H1 (cell line): ENCODE measurements around the gene CSGALNACT2. TPM values are rescaled to one million over a fixed set of nuclear protein-coding genes. Genes with fewer than 3 reads are reported as not detected.

ENCODE experiments used
- CTCF ChIA-PET: fragments of 300-600 bp; sonication (Branson Sonifier 250); formaldehyde crosslinking; loops from one replicate; lab custom pipeline; 2021; ENCODE audit not compliant: partially characterized antibody; lab: Charles Lee
- POLR2A ChIA-PET: fragments of 300-600 bp; sonication (Branson Sonifier 250); formaldehyde crosslinking; loops from one replicate; lab custom pipeline; 2021; ENCODE audit warnings: inconsistent platforms; ENCODE audit not compliant: partially characterized antibody; lab: Charles Lee
- DNase-seq, 2 experiments: peaks; one replicate each; pipeline versions ENCODE4 v3.0.0 to v3.0.0-alpha.2; 2010 to 2022; ENCODE audit warnings: low spot score in 2 of 2, low read depth in 1 of 2, mixed read lengths in 1 of 2
- FAIRE-seq: peaks from 2 replicates; lab custom pipeline; 2011; peaks lifted over from hg19 to GRCh38; lab: Jason Lieb, UNC
- H2AFZ ChIP-seq: 2 replicates; pipeline ENCODE4 v1.8.1; 2012; ENCODE audit warnings: low read length, inconsistent platforms
- H2AK5ac ChIP-seq: 2 replicates; pipeline ENCODE4 v1.6.1; 2013; ENCODE audit warnings: low read depth, low read length
- H2BK120ac ChIP-seq: replicated peaks from 2 replicates; pipeline ENCODE3; 2013; ENCODE audit warnings: low read depth, low read length, inconsistent platforms
- H2BK12ac ChIP-seq: 2 replicates; pipeline ENCODE4 v1.6.1; 2013; ENCODE audit warnings: low read depth, low read length
- H2BK15ac ChIP-seq: 2 replicates; pipeline ENCODE4 v1.6.1; 2013; ENCODE audit warnings: low read length
- H2BK20ac ChIP-seq: 2 replicates; pipeline ENCODE4 v1.6.1; 2013; ENCODE audit warnings: low read length
- H2BK5ac ChIP-seq: 2 replicates; pipeline ENCODE4 v1.6.1; 2013; ENCODE audit warnings: low read depth, low read length
- H3K14ac ChIP-seq: 2 replicates; pipeline ENCODE4 v1.6.1; 2013; ENCODE audit warnings: inconsistent platforms; ENCODE audit not compliant: insufficient read length
- H3K18ac ChIP-seq: 2 replicates; pipeline ENCODE4 v1.6.1; 2013; ENCODE audit warnings: low read length; ENCODE audit errors: extremely low read depth
- H3K23ac ChIP-seq: 2 replicates; pipeline ENCODE4 v1.6.1; 2013; ENCODE audit warnings: inconsistent platforms; ENCODE audit not compliant: insufficient read length
- H3K23me2 ChIP-seq: 2 replicates; pipeline ENCODE4 v1.6.1; 2013; ENCODE audit warnings: low read depth, low read length
- H3K27ac ChIP-seq: 2 replicates; pipeline ENCODE4 v1.6.1; 2011; ENCODE audit warnings: low read depth, low read length, inconsistent platforms
- H3K27me3 ChIP-seq, 4 experiments: replicated peaks in 1 of 4; 1 replicate in 1 of 4; 2 replicates in 3 of 4; pipeline versions ENCODE4 v1.6.1 to v1.8.1; 2011 to 2013; ENCODE audit warnings: low read length in 3 of 4, mild to moderate bottlenecking in 3 of 4, inconsistent platforms in 2 of 4, mixed read lengths in 2 of 4, moderate library complexity in 1 of 4; ENCODE audit not compliant: control insufficient read depth in 3 of 4, insufficient read depth in 3 of 4; ENCODE audit errors: extremely low read depth in 1 of 4
- H3K36me3 ChIP-seq, 4 experiments: 2 replicates each; pipeline versions ENCODE4 v1.6.1 to v1.8.1; 2011 to 2013; ENCODE audit warnings: mild to moderate bottlenecking in 4 of 4, low read length in 3 of 4, moderate library complexity in 2 of 4, control low read depth in 1 of 4, inconsistent platforms in 1 of 4; ENCODE audit not compliant: insufficient read depth in 4 of 4, control insufficient read depth in 2 of 4
- H3K4ac ChIP-seq: replicated peaks from 2 replicates; pipeline ENCODE3; 2013; ENCODE audit warnings: low read length, low read depth, mixed read lengths, inconsistent platforms; ENCODE audit not compliant: insufficient read length
- H3K4me1 ChIP-seq, 4 experiments: replicated peaks in 1 of 4; 1 replicate in 1 of 4; 2 replicates in 3 of 4; pipeline versions ENCODE4 v1.6.1 to v1.8.1; 2011 to 2013; ENCODE audit warnings: low read length in 3 of 4, inconsistent platforms in 2 of 4, mixed read lengths in 1 of 4; ENCODE audit not compliant: insufficient read depth in 4 of 4, control insufficient read depth in 3 of 4
- H3K4me2 ChIP-seq, 2 experiments: 2 replicates each; pipeline versions ENCODE4 v1.6.1 to v1.8.1; 2011 to 2013; ENCODE audit warnings: low read depth in 2 of 2, low read length in 2 of 2, control low read depth in 1 of 2, inconsistent platforms in 1 of 2, mild to moderate bottlenecking in 1 of 2; ENCODE audit not compliant: insufficient read depth in 1 of 2
- H3K4me3 ChIP-seq, 4 experiments: fragments of 200-600, 300-600 bp in 1 of 4; sonication (generic), shearing (Covaris generic), sonication (Bioruptor Twin) in 1 of 4; 2 replicates each; pipeline versions ENCODE4 v1.5.1 to v1.8.1; 2011 to 2016; ENCODE audit warnings: low read length in 4 of 4, low read depth in 3 of 4, control low read depth in 2 of 4, inconsistent platforms in 2 of 4, mild to moderate bottlenecking in 2 of 4, mixed read lengths in 1 of 4, moderate library complexity in 1 of 4; ENCODE audit not compliant: insufficient read depth in 2 of 4; ENCODE audit errors: extremely low read depth in 1 of 4
- H3K56ac ChIP-seq: replicated peaks from 2 replicates; pipeline ENCODE3; 2013; ENCODE audit warnings: low read depth, mild to moderate bottlenecking, mixed read lengths, low read length, inconsistent platforms; ENCODE audit not compliant: insufficient read length
- H3K79me1 ChIP-seq: 2 replicates; pipeline ENCODE4 v1.6.1; 2013; ENCODE audit warnings: low read depth, low read length, control low read depth
- H3K79me2 ChIP-seq, 2 experiments: 2 replicates each; pipeline versions ENCODE4 v1.6.1 to v1.8.1; 2012 to 2013; ENCODE audit warnings: low read length in 2 of 2, mild to moderate bottlenecking in 2 of 2, inconsistent platforms in 1 of 2; ENCODE audit not compliant: insufficient read depth in 2 of 2, control insufficient read depth in 1 of 2
- H3K9ac ChIP-seq, 4 experiments: replicated peaks in 1 of 4; 1 replicate in 1 of 4; 2 replicates in 3 of 4; pipeline versions ENCODE4 v1.6.1 to v1.8.1; 2011 to 2013; ENCODE audit warnings: low read depth in 3 of 4, low read length in 3 of 4, control low read depth in 2 of 4, mild to moderate bottlenecking in 2 of 4, moderate library complexity in 2 of 4, inconsistent platforms in 1 of 4; ENCODE audit errors: extremely low read depth in 1 of 4
- H3K9me3 ChIP-seq, 2 experiments: 2 replicates each; pipeline versions ENCODE4 v1.6.1 to v1.8.1; 2012 to 2013; ENCODE audit warnings: mild to moderate bottlenecking in 2 of 2, moderate library complexity in 2 of 2, control low read depth in 1 of 2, inconsistent platforms in 1 of 2, low read depth in 1 of 2, low read length in 1 of 2, mixed read lengths in 1 of 2; ENCODE audit not compliant: insufficient read depth in 2 of 2
- H4K20me1 ChIP-seq, 2 experiments: replicated peaks in 1 of 2; 2 replicates each; pipeline versions ENCODE3 to v1.8.1; 2011 to 2013; ENCODE audit warnings: inconsistent platforms in 2 of 2, low read length in 2 of 2, mild to moderate bottlenecking in 1 of 2; ENCODE audit not compliant: insufficient read depth in 2 of 2, control insufficient read depth in 1 of 2
- H4K5ac ChIP-seq: 2 replicates; pipeline ENCODE4 v1.6.1; 2013; ENCODE audit warnings: low read length, low read depth, mixed read lengths, inconsistent platforms; ENCODE audit not compliant: insufficient read length
- H4K8ac ChIP-seq: 2 replicates; pipeline ENCODE4 v1.8.0; 2013; ENCODE audit warnings: mild to moderate bottlenecking, moderate library complexity, low read length, inconsistent platforms; ENCODE audit not compliant: insufficient read depth; ENCODE audit errors: extremely low read depth
- H4K91ac ChIP-seq: replicated peaks from 2 replicates; pipeline ENCODE3; 2013; ENCODE audit warnings: low read length, mixed read lengths, inconsistent platforms; ENCODE audit not compliant: insufficient read length
- CHD1 ChIP-seq: IDR thresholded peaks from 2 replicates; pipeline ENCODE4 v1.6.1; 2012; ENCODE audit warnings: low read depth, low read length, improper control_type of control experiment
- SP4 ChIP-seq: IDR thresholded peaks from 2 replicates; pipeline ENCODE4 v1.6.1; 2012; ENCODE audit warnings: low read length, inconsistent platforms
- USF2 ChIP-seq: IDR thresholded peaks from 2 replicates; pipeline ENCODE4 v1.6.1; 2011; ENCODE audit warnings: low read length, improper control_type of control experiment
- WGBS, 2 experiments: shearing (Covaris generic) in 1 of 2; methylation state at CpG; one replicate each; pipeline versions ENCODE4 v1.1.6 to v1.1.7; 2013 to 2015; ENCODE audit warnings: low lambda C conversion rate in 2 of 2, mixed read lengths in 2 of 2, inconsistent platforms in 1 of 2, low coverage in 1 of 2, missing lambda C conversion rate in 1 of 2; ENCODE audit not compliant: insufficient replicate concordance in 2 of 2, insufficient coverage in 1 of 2, insufficient read length in 1 of 2; ENCODE audit errors: extremely low coverage in 1 of 2, missing lambda C conversion rate in 1 of 2; 5-methylcytosine and 5-hydroxymethylcytosine counted together
- polyA plus RNA-seq, 7 experiments: library from polyadenylated mRNA; depleted of rRNA in 3 of 7; stranded (reverse) in 5 of 7; unstranded in 2 of 7; fragments of >200 nt in 5 of 7; fragments of 200-250 nt in 2 of 7; gene quantifications; 1 replicate in 5 of 7; 2 replicates in 1 of 7; 4 replicates in 1 of 7; pipeline versions ENCODE4 v1.2.1 to v1.2.3, GENCODE V29; 2011 to 2013; ENCODE audit warnings: missing spikeins in 2 of 7, mixed read lengths in 2 of 7
- total RNA-seq: library from RNA; stranded (reverse); fragmentation: NEBNext Ultra II Directional; extraction: Animal tissue kit (Norgen Biotek cat#: 25700); gene quantifications from 2 replicates; pipeline ENCODE4 v1.2.1, GENCODE V29; 2021

The CSGALNACT2 gene
- total and polyA plus RNA-seq, 2 of the 8 experiments (the other 6 are each of a cell fraction or from before 2014, with no cell fraction given), result 2.6 to 5.3 TPM

GRCh38 chr10:43136995-43137716, 1.1 kb upstream of the CSGALNACT2 start:
- FAIRE-seq, result no peak

More at GRCh38 chr10:43136995-43137716, 1.1 kb upstream of the CSGALNACT2 start:
- Histone ChIP-seq H4K5ac (no peak overlapping the region), H4K20me1 (peaks cover 0 to 2% of the 10 kb centered on the region in 2 experiments), H3K9ac (peak overlapping the region in 1 of 4 experiments; percentile 29; a peak in 3 of 7 replicates), H2BK5ac (no peak overlapping the region), H2BK120ac (no peak overlapping the region), H3K4me3 (peak overlapping the region; percentile 71 to 93 (median 80)), H3K56ac (no peak overlapping the region), H3K23ac (no peak overlapping the region), H3K36me3 (no peaks in the 10 kb centered on the region), H3K79me1 (no peaks in the 10 kb centered on the region), H2AK5ac (no peak overlapping the region), H4K91ac (no peak overlapping the region), H3K18ac (no peak overlapping the region), H3K23me2 (peaks cover 14% of the 10 kb centered on the region), H3K4me2 (peak overlapping the region; percentile 69 to 78), H4K8ac (no peak overlapping the region), H2AFZ (0 out of 2 replicates have a peak overlapping the region, but pooled peaks have one; percentile 37), H3K79me2 (peaks cover 0 to 12% of the 10 kb centered on the region in 2 experiments; a peak in 1 of 4 replicates), H2BK20ac (no peak overlapping the region), H3K27ac (no peak overlapping the region), H2BK15ac (no peak overlapping the region), H3K4me1 (peaks cover 0 to 2% (median 0%) of the 10 kb centered on the region in 4 experiments; a peak in 4 of 7 replicates), H3K9me3 (no peaks in the 10 kb centered on the region), H3K4ac (no peak overlapping the region), H3K14ac (no peak overlapping the region), H2BK12ac (no peak overlapping the region), H3K27me3 (peaks cover 0 to 7% (median 1%) of the 10 kb centered on the region in 4 experiments; a peak in 3 of 7 replicates)
- WGBS, 2 experiments, result 55% methylated on average over 27 of the region's 27 CpGs; no CpG with 5 or more reads in 1 of the 2 experiments
- ChIA-PET CTCF (interaction anchor here (0.6 to 1.4 kb wide), 3 partner anchors 20 to 68 kb away, joined by 3 to 6 read pairs (median 3); no protein-coding TSS in a partner anchor), POLR2A (no interaction called here)
- no peak for DNase-seq
- no peak for TF ChIP-seq USF2
- TF ChIP-seq SP4, result no peak
- no peak for TF ChIP-seq CHD1
